ENCODE results near the gene GEMIN7.

The GEMIN7 gene

DNA sequence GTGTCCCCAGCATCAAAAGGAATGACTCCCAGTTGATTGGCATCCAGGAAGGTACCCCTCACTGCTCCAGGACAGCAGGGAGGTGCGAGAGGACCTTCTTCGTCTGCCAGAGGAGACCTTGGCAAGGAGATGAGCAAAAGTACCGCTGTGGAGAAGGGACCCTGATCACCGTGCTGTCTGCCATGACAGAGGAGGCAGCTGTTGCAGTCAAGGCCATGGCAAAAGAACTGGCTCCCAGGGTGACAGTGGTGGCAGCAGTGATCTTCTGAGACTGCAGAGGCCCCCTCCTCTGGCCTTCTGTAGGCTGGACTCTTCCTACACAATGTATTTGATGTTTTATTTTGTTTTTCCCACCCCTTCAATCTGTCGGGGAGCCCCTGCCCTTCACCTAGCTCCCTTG is 49.7 kb downstream of the GEMIN7 start:
- no peak for DNase-seq (ENCODE audit: low read depth)

DNA sequence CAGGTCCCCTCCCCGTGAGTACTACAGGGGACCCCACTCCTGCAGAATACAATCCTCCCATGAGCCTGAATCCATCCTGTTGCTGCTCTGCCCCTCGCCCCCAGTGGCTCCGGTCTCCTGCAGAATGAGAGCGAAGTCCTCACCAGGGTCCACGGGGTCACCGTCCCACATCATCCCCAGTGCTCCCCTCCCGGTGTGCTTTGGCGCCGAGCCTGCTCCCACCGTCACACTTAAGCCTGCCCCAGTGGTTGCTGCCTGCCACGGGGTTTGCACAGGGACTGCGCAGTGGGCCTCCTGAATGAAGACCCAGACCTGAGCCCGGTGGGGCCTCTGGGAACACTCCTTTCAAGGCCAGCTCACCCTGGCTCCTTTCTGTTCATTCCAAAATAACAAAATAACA is 51.2 kb downstream of the GEMIN7 start:
- no peak for DNase-seq (ENCODE audit: low read depth)

DNA sequence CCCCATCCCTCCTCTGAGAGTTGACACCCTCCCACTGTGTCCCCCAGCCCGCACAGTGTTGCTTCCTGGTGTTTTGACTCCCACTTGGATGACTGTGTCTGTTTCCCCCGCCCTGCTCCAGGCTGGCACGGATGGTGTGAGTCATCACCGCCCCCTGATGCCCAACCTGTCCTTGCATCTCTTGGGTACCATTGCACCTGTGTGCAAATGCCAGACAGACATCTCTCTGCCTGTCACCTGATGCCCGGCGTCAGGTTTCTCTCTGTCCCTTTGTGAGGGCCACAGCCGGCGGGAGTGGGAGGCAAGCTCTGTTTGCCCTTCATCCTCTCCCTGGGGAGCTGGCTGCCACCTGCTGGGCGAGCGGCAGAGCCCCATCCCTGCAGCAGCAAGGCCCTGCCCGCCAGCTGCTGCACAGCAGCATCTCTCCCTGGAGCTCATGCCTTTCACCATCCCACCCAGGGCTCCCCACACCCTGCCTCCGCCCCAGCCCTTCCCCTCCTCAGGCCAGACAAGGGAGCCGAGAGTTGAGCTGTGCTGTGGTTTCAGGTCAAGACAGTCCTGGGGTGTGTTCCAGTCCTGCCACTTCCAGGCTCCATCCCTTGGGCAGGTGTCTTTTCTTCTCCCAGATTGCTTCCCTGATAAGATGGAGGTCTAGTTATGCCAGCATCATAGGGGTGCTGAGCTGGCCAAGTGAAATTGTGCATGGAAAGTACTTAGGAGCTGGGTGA is 52.0 kb downstream of the GEMIN7 start:
- DNase-seq (ENCODE audit: low read depth), result no peak

DNA sequence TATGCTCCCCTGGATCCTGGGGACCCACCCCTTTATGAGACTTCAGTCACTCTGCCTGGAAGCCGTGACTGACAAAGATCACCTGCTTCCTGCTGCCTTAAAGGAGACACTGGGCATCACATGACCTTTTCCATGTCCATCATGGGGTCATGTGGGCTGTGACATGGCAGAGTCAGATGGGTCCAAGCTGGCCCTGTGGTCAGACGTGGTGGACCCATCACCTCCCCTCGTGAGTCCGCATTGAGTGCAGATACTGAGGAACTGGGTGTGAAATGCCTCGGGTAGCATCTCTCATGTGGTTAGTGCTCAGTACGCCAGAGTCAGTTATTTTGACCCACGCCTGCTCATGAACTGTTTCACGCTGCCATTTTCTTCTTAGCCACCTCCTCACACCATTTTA is 54.6 kb downstream of the GEMIN7 start:
- DNase-seq (ENCODE audit: low read depth), result no peak

DNA sequence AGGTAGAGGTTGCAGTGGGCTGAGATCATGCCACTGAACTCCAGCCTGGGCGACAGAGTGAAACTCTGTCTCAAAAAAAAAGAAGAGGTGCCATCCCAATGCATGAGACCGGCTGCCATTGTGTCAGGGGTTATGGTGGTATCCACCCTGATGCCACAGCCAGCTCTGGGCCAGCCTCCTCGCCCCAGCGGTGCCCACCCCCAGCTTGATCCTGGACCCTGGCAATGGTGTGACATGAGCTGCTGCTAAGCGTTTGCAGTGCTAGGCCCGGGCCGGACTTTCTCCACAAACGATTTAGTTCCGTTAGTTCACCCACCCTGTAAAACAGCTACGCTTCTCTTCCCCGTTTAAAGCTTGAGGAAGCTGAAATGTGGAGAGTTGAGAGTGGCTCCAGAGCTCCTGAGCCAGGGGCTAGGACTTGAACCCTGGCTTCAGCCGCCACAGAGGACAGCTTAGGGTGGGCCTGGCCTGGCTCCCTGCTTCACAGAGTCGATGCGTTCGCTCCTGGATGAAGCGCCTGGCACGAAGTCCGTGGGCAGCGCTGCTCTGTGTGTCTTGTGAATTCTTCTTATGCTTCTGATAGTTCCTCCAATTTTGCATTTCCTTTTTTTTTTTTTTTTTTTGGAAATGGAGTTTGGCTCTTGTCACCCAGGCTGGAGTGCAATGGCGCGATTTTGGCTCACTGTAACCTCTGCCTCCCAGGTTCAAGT is 56.3 kb downstream of the GEMIN7 start:
- no peak for DNase-seq (ENCODE audit: low read depth)

DNA sequence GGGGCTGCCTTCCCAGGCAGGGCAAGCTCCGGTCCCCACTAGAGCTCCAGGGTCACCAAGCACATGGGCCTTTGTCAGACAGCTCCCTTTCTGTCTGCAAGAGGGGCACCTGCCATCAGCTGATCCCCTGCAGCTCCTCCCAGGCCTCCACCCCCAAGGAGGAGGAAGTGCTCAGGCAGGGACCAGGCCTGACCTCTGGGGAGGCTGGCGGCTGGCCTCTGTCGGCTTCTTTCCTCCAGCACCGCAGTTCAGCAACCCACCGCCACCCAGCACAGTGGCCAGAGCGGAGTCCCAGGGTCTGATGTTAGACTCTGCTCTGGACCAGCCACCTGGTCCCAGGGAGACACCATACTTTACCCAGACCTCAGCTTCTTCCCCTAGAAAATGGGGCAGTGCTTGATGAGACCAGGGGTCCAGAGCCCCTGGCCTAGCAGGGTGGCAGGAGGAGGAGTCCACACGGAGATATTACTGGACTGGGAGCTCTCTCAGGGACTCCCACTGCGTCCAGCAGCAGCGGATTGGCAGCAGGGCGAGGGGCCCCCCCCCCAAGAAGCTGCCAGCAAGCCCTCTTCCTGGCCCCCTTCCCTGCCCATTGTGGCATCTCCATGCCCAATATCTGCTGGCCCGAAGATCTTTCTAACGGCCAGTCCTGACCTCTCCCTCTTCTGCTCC is 57.6 kb downstream of the GEMIN7 start:
- no peak for DNase-seq (ENCODE audit: low read depth)

DNA sequence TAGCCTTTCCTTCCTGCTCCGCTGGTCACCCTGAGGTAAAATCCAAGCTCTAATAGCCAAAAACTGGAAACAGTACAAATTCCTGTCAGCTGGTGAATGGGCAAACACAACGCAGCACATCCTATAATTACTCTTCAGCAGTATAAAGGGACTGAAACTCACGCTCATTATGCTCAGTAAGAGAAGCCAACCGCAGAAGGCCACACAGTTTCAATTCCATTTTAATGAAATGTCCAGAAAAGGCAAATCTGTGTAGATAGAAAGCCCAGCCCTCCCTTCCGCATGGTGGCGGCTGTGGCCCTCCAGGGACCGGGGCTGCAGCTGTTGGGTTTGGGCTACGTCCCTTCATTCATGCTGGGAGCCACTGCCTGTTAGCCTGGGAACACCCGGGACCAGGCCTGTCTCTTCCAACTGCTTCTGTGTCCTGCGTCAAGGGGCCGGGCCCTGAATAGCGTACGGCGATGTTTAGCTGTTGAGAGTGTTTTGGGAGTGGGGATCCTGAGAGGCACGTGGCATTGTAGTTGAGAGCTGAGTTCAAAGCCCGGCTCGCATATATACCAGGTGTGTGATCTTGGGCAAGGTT is 58.2 kb downstream of the GEMIN7 start:
- DNase-seq (ENCODE audit: low read depth), result no peak

DNA sequence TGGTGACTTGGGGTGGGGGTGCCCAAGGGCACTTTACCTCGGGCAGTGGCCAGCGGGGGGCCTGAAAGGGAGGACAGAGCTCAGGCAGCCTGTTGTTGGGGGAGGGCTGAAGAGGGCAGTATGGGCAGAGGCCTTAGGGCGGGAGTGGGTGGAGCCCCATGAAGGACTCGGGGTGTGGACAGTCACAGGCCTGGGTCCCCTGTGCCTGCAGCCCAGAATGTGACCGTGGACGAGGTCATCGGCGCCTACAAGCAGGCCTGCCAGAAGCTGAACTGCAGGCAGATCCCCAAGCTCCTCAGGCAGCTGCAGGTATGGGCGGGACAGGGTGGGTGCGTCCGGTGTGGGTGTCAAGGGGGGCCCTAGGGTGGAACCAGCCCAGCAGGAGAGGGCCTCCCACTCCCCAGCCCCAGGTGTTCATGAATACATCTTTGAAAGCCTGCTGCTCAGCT is 59.3 kb downstream of the GEMIN7 start:
- DNase-seq (ENCODE audit: low read depth), result no peak

DNA sequence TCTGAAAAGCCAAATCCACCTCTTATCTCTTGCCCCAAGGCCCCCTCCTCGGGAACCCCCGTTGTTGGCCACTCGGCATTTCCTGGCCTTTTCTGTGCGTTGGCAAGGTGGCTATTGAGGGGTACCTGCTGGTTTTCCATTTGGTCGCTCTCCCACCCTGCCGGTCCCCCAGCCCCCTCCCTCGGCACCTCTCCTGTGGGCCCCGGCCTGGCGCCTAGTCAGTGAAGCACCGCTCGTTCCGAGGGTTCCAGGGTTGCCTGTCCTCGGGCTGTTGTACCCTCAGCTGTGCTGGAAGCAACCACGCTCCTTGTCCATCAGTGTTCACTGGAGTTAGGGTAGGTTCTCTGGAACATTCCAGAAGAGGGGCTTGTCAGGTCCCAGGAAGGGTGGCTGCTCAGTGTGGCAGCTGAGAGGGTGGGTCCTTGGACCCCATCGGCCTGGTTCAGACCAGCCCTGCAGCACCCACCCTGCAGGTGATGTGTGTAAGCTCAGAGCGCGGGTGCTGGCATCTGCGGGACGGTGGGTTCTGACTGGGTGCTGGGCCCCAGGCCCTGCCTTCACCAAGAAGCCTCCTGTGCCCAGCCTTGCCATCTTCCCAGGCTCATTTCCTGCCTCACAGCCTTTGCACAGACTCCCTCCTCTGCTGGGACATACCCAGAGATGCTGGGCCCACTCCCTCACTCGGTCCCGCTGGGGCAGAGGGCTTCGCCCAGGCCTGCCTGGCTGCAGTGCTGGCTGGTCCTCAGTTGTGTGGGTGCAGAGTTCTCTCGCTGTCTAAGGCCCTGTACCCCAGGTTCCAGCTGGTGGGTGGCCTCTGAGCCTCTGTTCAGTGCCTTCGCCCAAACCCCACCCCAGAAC is 60.5 kb downstream of the GEMIN7 start:
- DNase-seq (ENCODE audit: low read depth), result no peak

DNA sequence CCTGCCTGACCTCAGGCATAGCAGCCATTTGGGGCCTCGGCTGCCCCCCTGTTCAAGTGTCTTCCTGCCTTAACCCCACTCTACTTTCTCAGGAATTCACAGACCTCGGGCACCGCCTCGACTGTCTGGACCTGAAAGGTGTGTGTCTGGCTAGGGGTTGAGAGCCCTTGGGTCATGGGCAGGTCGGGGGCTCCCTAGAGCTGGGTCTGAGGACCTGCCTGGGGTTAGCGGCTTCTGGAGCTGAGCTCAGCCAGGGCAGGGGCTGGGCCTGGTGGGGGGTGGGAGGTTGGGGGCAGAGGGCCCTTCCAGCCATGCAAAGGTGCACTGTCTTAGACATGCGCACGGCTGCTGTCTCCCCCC is 61.1 kb downstream of the GEMIN7 start:
- DNase-seq (ENCODE audit: low read depth), result no peak

DNA sequence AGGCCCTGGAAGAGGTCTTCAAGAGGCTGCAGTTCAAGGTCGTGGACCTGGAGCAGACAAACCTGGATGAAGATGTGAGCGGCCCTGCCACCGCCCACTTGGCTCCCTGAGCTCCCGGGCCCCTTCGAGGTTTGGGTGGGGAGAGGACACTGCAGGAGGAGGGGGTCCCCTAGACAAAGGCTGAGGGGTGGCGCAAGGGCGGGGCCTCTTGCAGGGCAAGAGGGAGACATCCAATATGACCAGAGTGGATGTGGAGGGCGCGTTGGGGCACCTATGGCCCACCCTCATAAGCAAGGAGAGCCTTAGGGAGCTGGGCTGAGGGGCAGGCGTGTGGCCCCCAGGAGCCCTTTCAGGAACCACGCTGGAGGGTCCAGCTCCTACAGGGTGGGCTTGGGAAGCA is 61.5 kb downstream of the GEMIN7 start:
- no peak for DNase-seq (ENCODE audit: low read depth)

Measured in GM04503 (cell line).